HEK293 (cell line): ENCODE results near the gene SURF2.
"Not testable (repeated sequence)": the region's sequence is repeated elsewhere in the genome, so short reads cannot be mapped to it uniquely, and the experiment has no call there.

Source experiments
- YY1 ChIP-seq: fragments of 450-650 bp; formaldehyde crosslinking; IDR thresholded peaks from 2 replicates; pipeline ENCODE4 v1.5.1; 2018; ENCODE audit warnings: missing biosample characterization, missing genetic modification characterization
- ZNF423 ChIP-seq: fragments of 450-650 bp; formaldehyde crosslinking; IDR thresholded peaks from 2 replicates; pipeline ENCODE4 v1.5.1; 2016; ENCODE audit warnings: missing biosample characterization, missing genetic modification characterization
- ZNF521 ChIP-seq: fragments of 450-650 bp; formaldehyde crosslinking; IDR thresholded peaks from 2 replicates; pipeline ENCODE4 v1.5.1; 2017; ENCODE audit warnings: missing biosample characterization, mild to moderate bottlenecking, missing genetic modification characterization
- ZNF558 ChIP-seq: fragments of 450-650 bp; formaldehyde crosslinking; IDR thresholded peaks from 2 replicates; pipeline ENCODE4 v1.5.1; 2016; ENCODE audit warnings: missing biosample characterization, missing genetic modification characterization
- ZNF645 ChIP-seq: fragments of 450-650 bp; formaldehyde crosslinking; IDR thresholded peaks from 2 replicates; pipeline ENCODE4; 2016; ENCODE audit warnings: missing biosample characterization, missing genetic modification characterization
- ZNF664 ChIP-seq: fragments of 450-650 bp; formaldehyde crosslinking; IDR thresholded peaks from 2 replicates; pipeline ENCODE4 v1.5.1; 2016; ENCODE audit warnings: missing biosample characterization, missing genetic modification characterization
- ZNF76 ChIP-seq: fragments of 450-650 bp; formaldehyde crosslinking; IDR thresholded peaks from 2 replicates; pipeline ENCODE4; 2016; ENCODE audit warnings: low read depth, missing biosample characterization, missing genetic modification characterization, borderline replicate concordance

GRCh38 chr9:133327021-133327420, 29.3 kb upstream of the SURF2 start:
- not testable (repeated sequence) for TF ChIP-seq ZNF521 (tag by site-specific recombination); ZNF664 (tag by site-specific recombination); YY1 (tag by site-specific recombination); ZNF645; ZNF76 (tag by site-specific recombination); ZNF423 (tag by site-specific recombination); ZNF558 (tag by site-specific recombination)
